ENCODE results near the gene TUBA4B. TPM values are rescaled to one million over a fixed set of nuclear protein-coding genes. Genes with fewer than 3 reads are reported as not detected.

The TUBA4B gene
- total RNA-seq, 1 donor from 2014 or later = not detected

DNA sequence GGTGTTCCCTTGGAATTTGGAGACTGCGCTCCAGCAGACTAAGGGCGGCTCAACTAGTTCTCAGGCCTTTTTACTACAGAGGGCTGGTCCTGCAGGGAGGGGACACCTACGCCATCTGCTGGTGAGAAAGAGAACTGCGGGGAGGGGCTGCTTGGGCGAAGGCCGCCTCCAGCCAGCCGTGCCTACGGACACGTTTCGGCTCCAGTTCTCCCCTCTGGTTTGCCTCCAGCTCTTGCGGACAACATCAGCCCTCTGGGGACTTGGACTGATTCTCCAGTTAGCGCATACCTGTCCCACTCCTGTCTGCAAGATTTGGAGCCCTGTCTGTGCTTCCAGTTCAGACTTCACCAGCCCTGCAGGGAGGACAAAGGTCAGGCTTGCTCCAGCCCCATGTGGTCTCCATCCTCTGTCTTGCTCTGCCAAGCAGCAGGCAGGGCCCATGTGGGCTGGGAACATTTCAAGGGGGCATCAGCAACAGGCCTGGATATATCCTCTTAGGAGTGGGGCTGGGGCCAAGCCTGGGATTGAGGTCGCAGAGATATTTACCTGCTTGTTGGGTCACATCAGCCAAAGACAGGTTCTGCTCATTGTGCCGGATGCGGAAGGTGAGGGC lies 45.8 kb downstream of the TUBA4B start:
- DNase-seq (ENCODE audit: low spot score) = peak; percentile 94
- Mint-ChIP-seq H3K9me3 (ENCODE audit: unreplicated experiment) (peaks cover 4% of the 10 kb centered on the region), H3K27ac (ENCODE audit: unreplicated experiment) (no peak overlapping the region)

DNA sequence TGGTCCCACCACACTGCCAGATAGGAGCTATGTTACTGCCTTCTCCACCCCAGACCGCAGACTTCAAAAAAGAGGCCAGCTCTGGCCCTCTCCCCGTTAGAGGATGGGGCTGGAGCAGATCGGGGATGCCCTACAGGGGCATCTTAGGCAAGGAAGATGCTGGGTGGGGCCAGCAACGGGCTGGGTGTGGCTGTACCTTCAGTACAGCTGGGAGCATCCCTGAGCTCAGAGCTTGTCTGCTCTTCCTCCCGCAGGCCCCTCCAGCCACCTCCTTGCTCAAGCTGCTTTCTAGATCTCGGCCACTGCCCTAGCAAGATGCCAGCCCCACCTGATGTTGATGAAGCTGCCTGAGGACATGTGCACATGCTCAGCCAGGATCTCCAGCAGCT lies 46.3 kb downstream of the TUBA4B start:
- peaks cover 1% of the 10 kb centered on the region for H3K4me1 Mint-ChIP-seq (ENCODE audit: unreplicated experiment)
- no peak overlapping the region for H3K27ac Mint-ChIP-seq (ENCODE audit: unreplicated experiment)
- DNase-seq (ENCODE audit: low spot score) = no peak
- H3K4me3 Mint-ChIP-seq (ENCODE audit: unreplicated experiment) = no peak overlapping the region
- TF ChIP-seq, protein P1, sequence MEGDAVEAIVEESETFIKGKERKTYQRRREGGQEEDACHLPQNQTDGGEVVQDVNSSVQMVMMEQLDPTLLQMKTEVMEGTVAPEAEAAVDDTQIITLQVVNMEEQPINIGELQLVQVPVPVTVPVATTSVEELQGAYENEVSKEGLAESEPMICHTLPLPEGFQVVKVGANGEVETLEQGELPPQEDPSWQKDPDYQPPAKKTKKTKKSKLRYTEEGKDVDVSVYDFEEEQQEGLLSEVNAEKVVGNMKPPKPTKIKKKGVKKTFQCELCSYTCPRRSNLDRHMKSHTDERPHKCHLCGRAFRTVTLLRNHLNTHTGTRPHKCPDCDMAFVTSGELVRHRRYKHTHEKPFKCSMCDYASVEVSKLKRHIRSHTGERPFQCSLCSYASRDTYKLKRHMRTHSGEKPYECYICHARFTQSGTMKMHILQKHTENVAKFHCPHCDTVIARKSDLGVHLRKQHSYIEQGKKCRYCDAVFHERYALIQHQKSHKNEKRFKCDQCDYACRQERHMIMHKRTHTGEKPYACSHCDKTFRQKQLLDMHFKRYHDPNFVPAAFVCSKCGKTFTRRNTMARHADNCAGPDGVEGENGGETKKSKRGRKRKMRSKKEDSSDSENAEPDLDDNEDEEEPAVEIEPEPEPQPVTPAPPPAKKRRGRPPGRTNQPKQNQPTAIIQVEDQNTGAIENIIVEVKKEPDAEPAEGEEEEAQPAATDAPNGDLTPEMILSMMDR (IDR thresholded peaks at IDR 0.05; ENCODE audit: unreplicated experiment) = no peak
- H3K36me3 Mint-ChIP-seq (ENCODE audit: low read depth, unreplicated experiment) = peaks cover 4% of the 10 kb centered on the region
- peaks cover 7% of the 10 kb centered on the region for H3K27me3 Mint-ChIP-seq (ENCODE audit: unreplicated experiment)
- peaks cover 4% of the 10 kb centered on the region for H3K9me3 Mint-ChIP-seq (ENCODE audit: unreplicated experiment)

More for the DNA sequence above, 45.8 kb downstream of the TUBA4B start:
- Mint-ChIP-seq H3K4me3 (ENCODE audit: unreplicated experiment) (no peak overlapping the region), H3K4me1 (ENCODE audit: unreplicated experiment) (peaks cover 6% of the 10 kb centered on the region), H3K27me3 (ENCODE audit: unreplicated experiment) (peaks cover 7% of the 10 kb centered on the region), H3K36me3 (ENCODE audit: low read depth, unreplicated experiment) (peaks cover 4% of the 10 kb centered on the region)
- TF ChIP-seq, protein P1 (IDR thresholded peaks at IDR 0.05; ENCODE audit: unreplicated experiment) = peak; percentile 97

DNA sequence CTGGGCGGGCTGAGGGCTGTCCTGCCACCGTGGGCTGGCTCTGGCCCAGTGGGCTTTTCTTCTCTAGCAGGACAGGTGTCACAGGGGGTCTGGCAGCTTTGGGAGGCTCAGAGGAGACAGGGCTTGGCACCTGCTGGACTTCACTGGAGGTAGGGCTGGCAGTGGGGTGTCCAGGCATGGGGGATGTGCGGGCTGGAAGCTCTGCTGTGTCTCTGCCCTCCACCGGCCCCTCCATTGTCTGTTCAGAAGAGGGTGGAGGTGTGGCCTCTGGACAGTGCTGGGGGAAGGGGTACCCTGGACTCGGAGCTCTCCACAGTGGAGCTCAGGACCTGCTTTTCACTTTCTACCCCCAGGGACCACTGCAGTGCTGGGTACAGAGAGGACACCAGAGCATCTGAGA lies 47.0 kb downstream of the TUBA4B start:
- Mint-ChIP-seq H3K9me3 (ENCODE audit: unreplicated experiment) (peaks cover 4% of the 10 kb centered on the region), H3K4me1 (ENCODE audit: unreplicated experiment) (peaks cover 5% of the 10 kb centered on the region), H3K36me3 (ENCODE audit: low read depth, unreplicated experiment) (peaks cover 4% of the 10 kb centered on the region), H3K27ac (ENCODE audit: unreplicated experiment) (no peak overlapping the region), H3K27me3 (ENCODE audit: unreplicated experiment) (peaks cover 7% of the 10 kb centered on the region), H3K4me3 (ENCODE audit: unreplicated experiment) (no peak overlapping the region)
- DNase-seq (ENCODE audit: low spot score) = no peak
- TF ChIP-seq, protein P1 (IDR thresholded peaks at IDR 0.05; ENCODE audit: unreplicated experiment) = no peak

DNA sequence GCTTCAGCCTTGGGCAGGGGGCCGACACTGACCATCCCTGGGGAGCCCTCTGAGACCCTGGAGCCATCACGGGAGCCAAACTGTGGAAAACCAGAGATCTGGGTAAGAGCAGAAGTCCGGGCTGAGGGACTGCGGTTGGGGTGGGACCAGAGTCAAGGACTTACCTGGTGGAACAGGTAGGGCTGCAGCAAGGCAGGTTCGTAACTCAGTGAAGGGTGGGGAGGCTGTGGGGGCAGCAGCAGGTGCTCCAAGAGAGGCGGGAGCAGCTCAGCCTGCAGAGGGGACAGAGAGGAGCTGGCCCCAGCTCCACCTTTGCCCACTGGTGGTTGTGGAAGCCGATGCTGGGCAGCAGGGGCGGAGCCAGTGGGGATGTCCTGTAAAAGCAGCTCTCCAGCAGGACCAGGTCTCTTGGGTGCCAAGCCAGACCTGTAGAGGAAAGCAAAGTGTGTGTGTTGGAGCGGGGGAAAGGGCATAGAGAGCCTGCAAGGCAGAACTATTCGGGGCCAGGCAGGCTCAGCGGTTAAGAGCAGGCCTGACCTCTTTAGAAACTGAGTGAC lies 49.4 kb downstream of the TUBA4B start:
- peaks cover 8% of the 10 kb centered on the region for H3K27me3 Mint-ChIP-seq (ENCODE audit: unreplicated experiment)
- no peaks in the 10 kb centered on the region for H3K36me3 Mint-ChIP-seq (ENCODE audit: low read depth, unreplicated experiment)
- DNase-seq (ENCODE audit: low spot score) = no peak
- H3K4me3 Mint-ChIP-seq (ENCODE audit: unreplicated experiment) = no peak overlapping the region
- peaks cover 5% of the 10 kb centered on the region for H3K4me1 Mint-ChIP-seq (ENCODE audit: unreplicated experiment)
- H3K27ac Mint-ChIP-seq (ENCODE audit: unreplicated experiment) = no peak overlapping the region
- H3K9me3 Mint-ChIP-seq (ENCODE audit: unreplicated experiment) = no peaks in the 10 kb centered on the region
- TF ChIP-seq, protein P1 (IDR thresholded peaks at IDR 0.05; ENCODE audit: unreplicated experiment) = no peak

DNA sequence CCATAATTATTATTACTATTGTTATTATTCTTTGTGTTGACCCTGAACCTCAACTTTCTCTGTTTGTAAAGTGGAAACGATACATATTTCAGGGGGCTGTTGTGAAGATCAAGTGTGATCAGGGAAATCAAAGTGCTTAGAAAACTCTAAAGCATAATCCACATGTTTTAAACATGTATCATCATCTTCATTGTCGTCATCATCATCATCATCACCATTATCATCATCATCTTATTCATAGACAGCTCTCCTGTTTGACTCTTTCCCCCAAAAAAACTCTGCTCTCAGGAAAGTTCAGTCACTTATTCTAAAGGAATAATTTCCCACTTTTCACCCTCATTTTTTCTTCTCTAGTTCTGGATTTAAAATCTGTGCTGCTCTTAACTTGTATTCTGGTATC lies 51.2 kb downstream of the TUBA4B start:
- H3K27me3 Mint-ChIP-seq (ENCODE audit: unreplicated experiment) = peaks cover 6% of the 10 kb centered on the region
- DNase-seq (ENCODE audit: low spot score) = no peak
- no peaks in the 10 kb centered on the region for H3K9me3 Mint-ChIP-seq (ENCODE audit: unreplicated experiment)
- H3K36me3 Mint-ChIP-seq (ENCODE audit: low read depth, unreplicated experiment) = no peaks in the 10 kb centered on the region
- TF ChIP-seq, protein P1 (IDR thresholded peaks at IDR 0.05; ENCODE audit: unreplicated experiment) = no peak
- H3K4me3 Mint-ChIP-seq (ENCODE audit: unreplicated experiment) = no peak overlapping the region
- peaks cover 9% of the 10 kb centered on the region for H3K4me1 Mint-ChIP-seq (ENCODE audit: unreplicated experiment)
- H3K27ac Mint-ChIP-seq (ENCODE audit: unreplicated experiment) = no peak overlapping the region

Data from endothelial cell (in vitro differentiated cells).